BE2C (cell line): ENCODE data around the gene GABRD.

ENCODE experiments used
- DNase-seq: peaks from one replicate; pipeline ENCODE4 v3.0.0-alpha.2; 2020
- H3K27me3 ChIP-seq: fragments of 250-450 bp; sonication (Bioruptor Pico); 2 replicates; pipeline ENCODE4 v1.5.1; 2020; ENCODE audit warnings: mild to moderate bottlenecking
- H3K36me3 ChIP-seq: fragments of 250-450 bp; sonication (Bioruptor Pico); 2 replicates; pipeline ENCODE4 v1.5.1; 2020; ENCODE audit warnings: mild to moderate bottlenecking
- H3K4me1 ChIP-seq: fragments of 250-450 bp; sonication (Bioruptor Pico); 2 replicates; pipeline ENCODE4 v1.5.1; 2020
- H3K4me3 ChIP-seq: 2 replicates; pipeline ENCODE4 v1.5.1; 2011; ENCODE audit warnings: low read depth, low read length
- H3K9me3 ChIP-seq: fragments of 250-450 bp; sonication (Bioruptor Pico); 2 replicates; pipeline ENCODE4 v1.5.1; 2020
- CTCF ChIP-seq: IDR thresholded peaks from 2 replicates; pipeline ENCODE4 v1.5.1; 2012; ENCODE audit warnings: mild to moderate bottlenecking, low read depth, low read length

Gene GABRD

GRCh38 chr1:2052756-2053155 is 33.6 kb downstream of the GABRD start:
- no peak for DNase-seq
- Histone ChIP-seq H3K9me3 (no peaks in the 10 kb centered on the region), H3K4me3 (no peak overlapping the region), H3K27me3 (peaks cover 47% of the 10 kb centered on the region), H3K36me3 (no peaks in the 10 kb centered on the region), H3K4me1 (no peaks in the 10 kb centered on the region)
- TF ChIP-seq CTCF: no peak

GRCh38 chr1:2053217-2053616 is 34.1 kb downstream of the GABRD start:
- no peaks in the 10 kb centered on the region for H3K9me3 ChIP-seq
- no peak overlapping the region for H3K4me3 ChIP-seq
- no peaks in the 10 kb centered on the region for H3K4me1 ChIP-seq
- no peaks in the 10 kb centered on the region for H3K36me3 ChIP-seq
- DNase-seq: no peak
- no peak for TF ChIP-seq CTCF
- H3K27me3 ChIP-seq: peaks cover 42% of the 10 kb centered on the region

- H3K27me3 ChIP-seq: peaks cover 36% of the 10 kb centered on the region
- no peaks in the 10 kb centered on the region for H3K4me1 ChIP-seq
- H3K4me3 ChIP-seq: no peak overlapping the region
- no peak for DNase-seq
- TF ChIP-seq CTCF: no peak
- no peaks in the 10 kb centered on the region for H3K9me3 ChIP-seq
- no peaks in the 10 kb centered on the region for H3K36me3 ChIP-seq
Observed at GRCh38 chr1:2053784-2054376, 34.7 kb downstream of the GABRD start.

GRCh38 chr1:2054560-2054959 is 35.4 kb downstream of the GABRD start:
- Histone ChIP-seq H3K27me3 (peaks cover 29% of the 10 kb centered on the region), H3K4me3 (no peak overlapping the region), H3K9me3 (no peaks in the 10 kb centered on the region), H3K36me3 (no peaks in the 10 kb centered on the region), H3K4me1 (no peaks in the 10 kb centered on the region)
- TF ChIP-seq CTCF: no peak
- no peak for DNase-seq

GRCh38 chr1:2055911-2056575 is 36.9 kb downstream of the GABRD start:
- Histone ChIP-seq H3K4me1 (no peaks in the 10 kb centered on the region), H3K27me3 (peaks cover 18% of the 10 kb centered on the region), H3K9me3 (no peaks in the 10 kb centered on the region), H3K36me3 (no peaks in the 10 kb centered on the region), H3K4me3 (no peak overlapping the region)
- TF ChIP-seq CTCF: no peak
- no peak for DNase-seq

GRCh38 chr1:2056955-2057590 is 37.9 kb downstream of the GABRD start:
- DNase-seq: no peak
- no peak overlapping the region for H3K4me3 ChIP-seq
- peaks cover 18% of the 10 kb centered on the region for H3K27me3 ChIP-seq
- no peak for TF ChIP-seq CTCF
- no peaks in the 10 kb centered on the region for H3K9me3 ChIP-seq
- no peaks in the 10 kb centered on the region for H3K36me3 ChIP-seq
- H3K4me1 ChIP-seq: no peaks in the 10 kb centered on the region
